H9 (cell line): ENCODE data around the gene TTC33. TPM values are rescaled to one million over a fixed set of nuclear protein-coding genes. Genes with fewer than 3 reads are reported as not detected.

Experiments used
- DNase-seq: peaks from one replicate; pipeline ENCODE4 v3.0.0-alpha.2; 2017
- H2AFZ ChIP-seq: one replicate; pipeline ENCODE4 v1.6.1; 2013; ENCODE audit warnings: mild to moderate bottlenecking, low read length, control low read depth, moderate library complexity
- H2AK5ac ChIP-seq: 2 replicates; pipeline ENCODE4 v1.6.1; 2013; ENCODE audit warnings: low read length, control low read depth, mixed read lengths; ENCODE audit not compliant: insufficient read length
- H2BK120ac ChIP-seq: one replicate; pipeline ENCODE4 v1.6.1; 2013; ENCODE audit warnings: low read depth, mild to moderate bottlenecking, low read length, control low read depth, inconsistent platforms; ENCODE audit not compliant: poor library complexity, severe bottlenecking
- H2BK12ac ChIP-seq: 2 replicates; pipeline ENCODE4 v1.6.1; 2013; ENCODE audit warnings: low read length, control low read depth, mixed read lengths, low read depth; ENCODE audit not compliant: insufficient read length
- H2BK15ac ChIP-seq: 2 replicates; pipeline ENCODE4 v1.6.1; 2013; ENCODE audit warnings: low read depth, low read length, control low read depth
- H2BK20ac ChIP-seq: one replicate; pipeline ENCODE4 v1.6.1; 2013; ENCODE audit warnings: low read depth, mild to moderate bottlenecking, low read length, control low read depth, inconsistent platforms; ENCODE audit not compliant: poor library complexity, severe bottlenecking
- H2BK5ac ChIP-seq: 2 replicates; pipeline ENCODE4 v1.6.1; 2013; ENCODE audit warnings: low read length, control low read depth, mixed read lengths; ENCODE audit not compliant: insufficient read length
- H3K14ac ChIP-seq: 2 replicates; pipeline ENCODE4 v1.6.1; 2013; ENCODE audit warnings: low read length, control low read depth; ENCODE audit not compliant: insufficient read depth
- H3K18ac ChIP-seq: 2 replicates; pipeline ENCODE4 v1.6.1; 2013; ENCODE audit warnings: low read depth, mild to moderate bottlenecking, mixed read lengths, low read length, control low read depth; ENCODE audit not compliant: insufficient read length
- H3K23ac ChIP-seq: 2 replicates; pipeline ENCODE4 v1.6.1; 2013; ENCODE audit warnings: low read length, control low read depth, mixed read lengths, low read depth; ENCODE audit not compliant: insufficient read length
- H3K23me2 ChIP-seq: 2 replicates; pipeline ENCODE4 v1.6.1; 2013; ENCODE audit warnings: low read depth, mild to moderate bottlenecking, mixed read lengths, low read length, control low read depth; ENCODE audit not compliant: insufficient read length, poor library complexity, severe bottlenecking
- H3K27ac ChIP-seq: 2 replicates; pipeline ENCODE4 v1.5.1; 2013; ENCODE audit warnings: low read length, control low read depth, mixed read lengths, low read depth; ENCODE audit not compliant: insufficient read length
- H3K27me3 ChIP-seq: 2 replicates; pipeline ENCODE4 v1.6.1; 2013; ENCODE audit warnings: low read length, control low read depth, inconsistent platforms; ENCODE audit not compliant: insufficient read depth
- H3K4ac ChIP-seq: 2 replicates; pipeline ENCODE4 v1.6.1; 2013; ENCODE audit warnings: low read depth, mild to moderate bottlenecking, control low read depth, inconsistent platforms, low read length, moderate library complexity
- H3K4me1 ChIP-seq: 2 replicates; pipeline ENCODE4 v1.6.1; 2013; ENCODE audit warnings: low read length, control low read depth, inconsistent platforms; ENCODE audit not compliant: insufficient read depth
- H3K4me2 ChIP-seq: 2 replicates; pipeline ENCODE4 v1.6.1; 2013; ENCODE audit warnings: low read length, control low read depth, mixed read lengths; ENCODE audit not compliant: insufficient read length, insufficient read depth
- H3K56ac ChIP-seq: 2 replicates; pipeline ENCODE4 v1.6.1; 2013; ENCODE audit warnings: low read depth, mild to moderate bottlenecking, mixed read lengths, low read length, control low read depth; ENCODE audit not compliant: insufficient read length
- H3K79me1 ChIP-seq: 2 replicates; pipeline ENCODE4 v1.6.1; 2013; ENCODE audit warnings: low read depth, mild to moderate bottlenecking, moderate library complexity, low read length, control low read depth, inconsistent platforms; ENCODE audit not compliant: insufficient read depth, poor library complexity, severe bottlenecking
- H3K79me2 ChIP-seq: 2 replicates; pipeline ENCODE4 v1.6.1; 2013; ENCODE audit warnings: low read length, control low read depth, inconsistent platforms; ENCODE audit not compliant: insufficient read depth
- H3K9ac ChIP-seq: 2 replicates; pipeline ENCODE4 v1.6.1; 2013; ENCODE audit warnings: low read length, control low read depth, mixed read lengths; ENCODE audit not compliant: insufficient read length; ENCODE audit errors: extremely low read depth
- H3K9me3 ChIP-seq: one replicate; pipeline ENCODE4 v1.6.1; 2013; ENCODE audit warnings: low read depth, low read length, inconsistent platforms; ENCODE audit not compliant: control insufficient read depth
- H3T11ph ChIP-seq: one replicate; pipeline ENCODE4 v1.6.1; 2013; ENCODE audit warnings: mild to moderate bottlenecking, low read length, control low read depth, inconsistent platforms
- H4K20me1 ChIP-seq: one replicate; pipeline ENCODE4 v1.6.1; 2013; ENCODE audit not compliant: control insufficient read depth, insufficient read length, insufficient read depth
- H4K5ac ChIP-seq: 2 replicates; pipeline ENCODE4 v1.6.1; 2013; ENCODE audit warnings: low read depth, mild to moderate bottlenecking, mixed read lengths, low read length, control low read depth; ENCODE audit not compliant: insufficient read length
- H4K8ac ChIP-seq: replicated peaks from 2 replicates; pipeline ENCODE4 v1.6.1; 2013; ENCODE audit warnings: low read length, control low read depth, mixed read lengths, low read depth; ENCODE audit not compliant: insufficient read length
- H4K91ac ChIP-seq: 2 replicates; pipeline ENCODE4 v1.6.1; 2013; ENCODE audit warnings: low read depth, mild to moderate bottlenecking, moderate library complexity, mixed read lengths, low read length, control low read depth; ENCODE audit not compliant: insufficient read length
- H3K27ac Mint-ChIP-seq, 3 experiments: 2 replicates in 2 of 3; 3 replicates in 1 of 3; pipeline ENCODE4 v1.8.0; 2020 to 2021; ENCODE audit warnings: mixed read lengths in 3 of 3, mild to moderate bottlenecking in 1 of 3, moderate library complexity in 1 of 3
- H3K27me3 Mint-ChIP-seq: 2 replicates; pipeline ENCODE4 v1.8.0; 2021; ENCODE audit warnings: low read depth, mild to moderate bottlenecking, moderate library complexity, mixed read lengths
- H3K36me3 Mint-ChIP-seq, 3 experiments: 2 replicates in 2 of 3; 3 replicates in 1 of 3; pipeline ENCODE4 v1.8.0; 2020 to 2021; ENCODE audit warnings: low read depth in 3 of 3, mixed read lengths in 3 of 3; ENCODE audit not compliant: insufficient read depth in 1 of 3
- H3K4me1 Mint-ChIP-seq, 2 experiments: 2 replicates each; pipeline ENCODE4 v1.8.0; 2020; ENCODE audit warnings: mixed read lengths in 2 of 2
- H3K4me3 Mint-ChIP-seq, 2 experiments: 2 replicates in 1 of 2; 3 replicates in 1 of 2; pipeline ENCODE4 v1.8.0; 2020 to 2021; ENCODE audit warnings: mild to moderate bottlenecking in 2 of 2, mixed read lengths in 2 of 2, moderate library complexity in 1 of 2
- H3K9me3 Mint-ChIP-seq, 2 experiments: 2 replicates in 1 of 2; 3 replicates in 1 of 2; pipeline ENCODE4 v1.8.0; 2020; ENCODE audit warnings: mild to moderate bottlenecking in 2 of 2, mixed read lengths in 2 of 2, moderate library complexity in 1 of 2
- WGBS: extraction: QIAGEN DNeasy Blood & Tissue Kit; methylation state at CpG from one replicate; pipeline ENCODE4 v1.1.7; 2013; ENCODE audit warnings: missing lambda C conversion rate, low lambda C conversion rate, mixed read lengths; ENCODE audit not compliant: insufficient read length; ENCODE audit errors: extremely low coverage; 5-methylcytosine and 5-hydroxymethylcytosine counted together
- total RNA-seq: library from RNA; stranded (reverse); gene quantifications from 2 replicates; pipeline ENCODE4 v1.2.1, GENCODE V29; 2021
- TF ChIP-seq, protein P1 (sequence below): fragments of 200-600 bp; sonication (generic); conservative IDR thresholded peaks from 3 replicates; pipeline ENCODE4 v1.8.0; 2021; ENCODE audit warnings: antibody characterized with exemption, mild to moderate bottlenecking

TTC33 gene
- total RNA-seq, 1 experiment from 2014 or later: 7.3 TPM

DNA sequence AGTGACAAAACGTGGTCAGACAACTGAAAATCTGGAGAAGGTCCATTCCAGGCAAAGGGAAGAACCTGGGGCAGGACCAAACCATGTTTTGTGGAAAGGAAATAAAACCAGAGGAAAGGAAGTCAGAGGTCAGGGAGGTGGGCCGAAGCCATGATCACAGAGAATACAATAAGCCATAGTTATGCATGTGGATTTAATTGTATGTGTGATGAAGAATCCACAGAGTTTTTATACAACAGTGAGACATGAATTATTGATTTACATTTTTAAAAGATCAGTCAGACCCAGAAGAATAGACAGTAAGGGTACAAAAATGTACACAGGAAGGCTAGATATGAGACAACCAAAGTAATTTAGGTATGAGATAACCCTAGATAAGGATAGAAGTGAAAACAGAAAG, 20.8 kb downstream of the TTC33 start:
- no peak overlapping the region for H3K14ac ChIP-seq
- peak overlapping the region in 1 of 3 experiments; percentile 59; a peak in 1 of 7 replicates for H3K27ac Mint-ChIP-seq
- no peak overlapping the region for H2BK20ac ChIP-seq
- no peak overlapping the region for H4K8ac ChIP-seq
- no peak overlapping the region for H2AFZ ChIP-seq
- H3K9ac ChIP-seq: no peak overlapping the region
- no peak overlapping the region for H2BK5ac ChIP-seq
- H3K27ac ChIP-seq: no peak overlapping the region
- no peaks in the 10 kb centered on the region for H3K9me3 ChIP-seq
- H3K79me1 ChIP-seq: no peaks in the 10 kb centered on the region
- H3T11ph ChIP-seq: no peak overlapping the region
- 0 out of 2 replicates have a peak, but pooled peaks cover 1% of the 10 kb centered on the region for H3K79me2 ChIP-seq
- no peak overlapping the region for H3K23ac ChIP-seq
- no peaks in the 10 kb centered on the region for H3K4me1 Mint-ChIP-seq
- H3K56ac ChIP-seq: no peak overlapping the region
- no peak overlapping the region for H3K4ac ChIP-seq
- peaks cover 0 to 4% (median 0%) of the 10 kb centered on the region in 3 experiments; a peak in 1 of 7 replicates for H3K36me3 Mint-ChIP-seq
- no peak overlapping the region for H4K91ac ChIP-seq
- no peaks in the 10 kb centered on the region for H3K23me2 ChIP-seq
- TF ChIP-seq, protein P1, sequence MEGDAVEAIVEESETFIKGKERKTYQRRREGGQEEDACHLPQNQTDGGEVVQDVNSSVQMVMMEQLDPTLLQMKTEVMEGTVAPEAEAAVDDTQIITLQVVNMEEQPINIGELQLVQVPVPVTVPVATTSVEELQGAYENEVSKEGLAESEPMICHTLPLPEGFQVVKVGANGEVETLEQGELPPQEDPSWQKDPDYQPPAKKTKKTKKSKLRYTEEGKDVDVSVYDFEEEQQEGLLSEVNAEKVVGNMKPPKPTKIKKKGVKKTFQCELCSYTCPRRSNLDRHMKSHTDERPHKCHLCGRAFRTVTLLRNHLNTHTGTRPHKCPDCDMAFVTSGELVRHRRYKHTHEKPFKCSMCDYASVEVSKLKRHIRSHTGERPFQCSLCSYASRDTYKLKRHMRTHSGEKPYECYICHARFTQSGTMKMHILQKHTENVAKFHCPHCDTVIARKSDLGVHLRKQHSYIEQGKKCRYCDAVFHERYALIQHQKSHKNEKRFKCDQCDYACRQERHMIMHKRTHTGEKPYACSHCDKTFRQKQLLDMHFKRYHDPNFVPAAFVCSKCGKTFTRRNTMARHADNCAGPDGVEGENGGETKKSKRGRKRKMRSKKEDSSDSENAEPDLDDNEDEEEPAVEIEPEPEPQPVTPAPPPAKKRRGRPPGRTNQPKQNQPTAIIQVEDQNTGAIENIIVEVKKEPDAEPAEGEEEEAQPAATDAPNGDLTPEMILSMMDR: no peak
- no peak overlapping the region for H2BK120ac ChIP-seq
- no CpG with 5 or more reads among the region's 2 CpGs for WGBS
- H3K18ac ChIP-seq: no peak overlapping the region
- H2AK5ac ChIP-seq: no peak overlapping the region
- no peak overlapping the region for H2BK15ac ChIP-seq
- no peak overlapping the region for H2BK12ac ChIP-seq
- DNase-seq: no peak
- no peaks in the 10 kb centered on the region for H4K20me1 ChIP-seq
- H3K27me3 Mint-ChIP-seq: no peaks in the 10 kb centered on the region
- H3K27me3 ChIP-seq: no peaks in the 10 kb centered on the region
- H3K4me3 Mint-ChIP-seq: no peak overlapping the region
- no peak overlapping the region for H4K5ac ChIP-seq
- H3K9me3 Mint-ChIP-seq: no peaks in the 10 kb centered on the region
- no peak overlapping the region for H3K4me2 ChIP-seq
- no peaks in the 10 kb centered on the region for H3K4me1 ChIP-seq
